ENCODE results near the gene NHLRC3. TPM values are rescaled to one million over a fixed set of nuclear protein-coding genes. Genes with fewer than 3 reads are reported as not detected.
"Not testable (repeated sequence)": the region's sequence is repeated elsewhere in the genome, so short reads cannot be mapped to it uniquely, and the experiment has no call there.

NHLRC3 gene, protein sequence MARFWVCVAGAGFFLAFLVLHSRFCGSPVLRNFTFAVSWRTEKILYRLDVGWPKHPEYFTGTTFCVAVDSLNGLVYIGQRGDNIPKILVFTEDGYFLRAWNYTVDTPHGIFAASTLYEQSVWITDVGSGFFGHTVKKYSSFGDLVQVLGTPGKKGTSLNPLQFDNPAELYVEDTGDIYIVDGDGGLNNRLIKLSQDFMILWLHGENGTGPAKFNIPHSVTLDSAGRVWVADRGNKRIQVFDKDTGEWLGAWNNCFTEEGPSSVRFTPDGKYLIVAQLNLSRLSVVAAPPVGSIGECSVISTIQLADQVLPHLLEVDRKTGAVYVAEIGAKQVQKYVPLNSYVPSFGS
- 10 to 100 TPM; 11.8 to 15.1 TPM for total RNA-seq

DNA sequence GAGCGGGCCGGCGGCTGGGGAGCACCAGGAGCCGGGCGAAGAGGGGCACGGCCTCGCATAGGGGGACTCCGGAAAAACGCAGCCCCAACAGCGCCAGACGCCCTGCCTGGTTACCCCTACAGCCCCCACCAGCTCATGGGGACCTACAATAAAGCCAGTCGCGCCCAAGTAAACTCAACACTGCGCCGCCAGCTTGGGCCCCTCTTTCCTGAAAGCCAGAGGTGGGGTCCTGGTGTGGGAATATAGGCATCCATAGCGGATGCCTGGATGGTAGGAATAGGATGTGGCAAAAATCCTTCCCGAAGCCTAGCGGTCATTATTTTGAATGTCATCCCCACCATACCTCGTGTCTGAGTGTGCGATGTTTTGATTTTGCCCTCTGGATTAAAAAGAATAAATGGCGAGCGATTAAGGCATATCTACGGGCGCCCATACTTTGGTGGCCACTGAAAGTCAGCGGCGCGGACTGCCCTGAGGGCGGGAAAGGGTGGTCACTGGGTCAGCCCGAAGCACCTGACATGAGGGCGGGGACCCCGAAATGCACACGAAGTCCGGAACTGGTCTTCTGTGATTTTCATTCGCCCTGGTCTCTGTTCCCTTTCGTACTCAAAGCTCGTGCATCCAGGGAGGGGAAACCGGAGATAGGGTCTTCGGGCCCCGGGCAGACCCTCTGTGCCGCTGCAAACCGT, at the start of gene NHLRC3, which contains the start of gene PROSER1:
Gene NHLRC3, plus strand, starts transcription at position 577 of the 689 bp plus-strand sequence. CDS start 184 bp downstream, outside the sequence.
Gene PROSER1, minus strand, starts transcription at position 210 of the 689 bp plus-strand sequence. CDS start 847 bp downstream, outside the sequence.
- ATAC-seq (replicated peaks): peak; percentile 69
- H3K27me3 Mint-ChIP-seq: no peaks in the 10 kb centered on the region
- no peaks in the 10 kb centered on the region for H3K9me3 Mint-ChIP-seq
- H3K27ac Mint-ChIP-seq: peak within 1 kb of the TSS; percentile 91
- peak within 1 kb of the TSS; percentile 94 for H3K4me3 Mint-ChIP-seq
- H3K36me3 Mint-ChIP-seq (ENCODE audit: low read depth): peaks cover 30% of the 10 kb centered on the region
- H3K4me1 Mint-ChIP-seq: peaks cover 12% of the 10 kb centered on the region

DNA sequence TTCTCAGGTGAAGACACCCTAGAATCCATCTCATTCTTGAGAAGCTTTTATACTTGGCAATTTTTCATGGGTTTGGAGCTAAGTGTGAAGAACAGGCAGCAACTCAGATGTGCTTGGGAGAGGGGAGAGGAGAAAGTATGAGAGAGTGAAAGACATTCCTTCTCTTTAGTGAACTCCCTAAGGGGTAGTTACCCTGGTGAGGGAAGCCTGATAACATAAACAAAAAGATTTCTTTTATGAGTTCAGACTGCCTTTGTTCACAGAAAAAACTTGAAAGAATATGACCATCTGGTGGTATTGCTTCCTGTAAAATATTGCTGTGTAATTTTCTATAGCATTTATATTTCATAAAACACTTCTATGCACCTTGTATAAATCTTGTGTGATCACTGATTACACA, 47.6 kb upstream of the NHLRC3 start, which contains the start of gene STOML3:
Gene STOML3, minus strand, starts transcription at position 139 of the 400 bp plus-strand sequence. Its CDS starts 110 bp downstream, at position 29.
- no peak within 1 kb of the TSS for H3K27ac Mint-ChIP-seq
- H3K4me1 Mint-ChIP-seq: no peaks in the 10 kb centered on the region
- no peak within 1 kb of the TSS for H3K4me3 Mint-ChIP-seq
- no peaks in the 10 kb centered on the region for H3K9me3 Mint-ChIP-seq
- ATAC-seq (replicated peaks): no peak
- no peaks in the 10 kb centered on the region for H3K36me3 Mint-ChIP-seq (ENCODE audit: low read depth)
- no peaks in the 10 kb centered on the region for H3K27me3 Mint-ChIP-seq

DNA sequence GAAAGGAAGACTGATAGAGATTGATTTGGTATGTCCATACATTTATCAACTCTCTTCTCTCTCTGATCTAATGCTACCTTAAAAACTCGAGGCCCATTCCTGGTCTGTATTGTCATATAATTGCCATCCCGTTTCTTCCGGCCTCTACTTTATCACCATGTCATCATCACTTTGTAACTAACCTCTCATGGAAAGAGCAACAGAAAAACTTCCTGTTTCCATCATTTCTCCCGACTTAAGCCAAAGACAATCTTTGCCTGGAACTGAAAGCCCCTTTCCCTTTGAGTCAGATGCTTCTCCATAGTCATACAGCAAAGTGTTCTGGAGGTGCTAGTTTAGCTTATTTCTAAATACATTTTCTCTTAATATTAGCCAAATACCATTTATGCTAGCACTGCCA, 44.9 kb upstream of the NHLRC3 start:
- no peak for ATAC-seq (replicated peaks)
- H3K36me3 Mint-ChIP-seq (ENCODE audit: low read depth): no peaks in the 10 kb centered on the region
- H3K4me3 Mint-ChIP-seq: no peak overlapping the region
- H3K27me3 Mint-ChIP-seq: no peaks in the 10 kb centered on the region
- no peak overlapping the region for H3K27ac Mint-ChIP-seq
- H3K4me1 Mint-ChIP-seq: no peaks in the 10 kb centered on the region
- no peaks in the 10 kb centered on the region for H3K9me3 Mint-ChIP-seq

DNA sequence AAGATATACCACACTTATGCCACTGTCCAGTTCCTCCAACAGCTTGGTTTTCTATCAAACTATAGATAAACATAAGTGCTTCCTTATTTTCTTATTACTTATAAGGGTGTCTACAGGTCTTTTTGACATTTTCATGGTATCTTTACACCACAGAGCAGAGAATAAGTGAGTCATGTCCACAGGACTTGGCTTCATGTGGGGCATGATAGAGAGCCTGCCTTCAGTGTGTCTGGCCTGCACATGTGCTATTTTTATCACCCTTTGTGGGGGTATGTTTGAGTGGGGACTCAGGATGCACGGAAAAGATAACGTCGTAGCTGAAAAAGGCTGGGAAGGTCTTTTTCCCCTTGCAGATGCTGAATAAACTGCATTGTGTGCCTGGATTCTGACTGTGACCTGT, 39.5 kb upstream of the NHLRC3 start:
- Mint-ChIP-seq H3K27me3 (no peaks in the 10 kb centered on the region), H3K9me3 (no peaks in the 10 kb centered on the region), H3K4me1 (no peaks in the 10 kb centered on the region), H3K36me3 (ENCODE audit: low read depth) (no peaks in the 10 kb centered on the region), H3K27ac (no peak overlapping the region), H3K4me3 (no peak overlapping the region)
- no peak for ATAC-seq (replicated peaks)

DNA sequence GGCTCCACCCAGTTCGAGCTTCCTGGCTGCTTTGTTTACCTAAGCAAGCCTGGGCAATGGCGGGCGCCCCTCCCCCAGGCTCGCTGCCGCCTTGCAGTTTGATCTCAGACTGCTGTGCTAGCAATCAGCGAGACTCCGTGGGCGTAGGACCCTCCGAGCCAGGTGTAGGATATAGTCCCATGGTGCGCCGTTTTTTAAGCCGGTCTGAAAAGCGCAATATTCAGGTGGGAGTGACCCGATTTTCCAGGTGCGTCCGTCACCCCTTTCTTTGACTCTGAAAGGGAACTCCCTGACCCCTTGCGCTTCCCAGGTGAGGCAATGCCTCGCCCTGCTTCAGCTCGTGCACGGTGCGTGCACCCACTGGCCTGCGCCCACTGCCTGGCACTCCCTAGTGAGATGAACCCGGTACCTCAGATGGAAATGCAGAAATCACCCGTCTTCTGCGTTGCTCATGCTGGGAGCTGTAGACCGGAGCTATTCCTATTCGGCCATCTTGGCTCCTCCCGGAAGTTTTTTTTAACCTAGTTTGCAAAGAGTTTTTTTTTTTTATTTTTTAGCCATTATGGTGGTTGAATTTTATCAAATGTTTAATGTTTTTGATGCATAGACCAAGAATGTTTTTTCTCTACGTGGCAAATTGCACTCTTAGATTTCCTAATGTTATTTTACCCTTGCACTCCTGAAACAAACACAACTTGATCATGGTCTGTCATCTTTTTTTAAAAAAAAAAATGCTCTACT, 31.7 kb upstream of the NHLRC3 start:
- not testable (repeated sequence) for H3K27ac Mint-ChIP-seq; ATAC-seq (replicated peaks); H3K4me3 Mint-ChIP-seq; H3K4me1 Mint-ChIP-seq; H3K9me3 Mint-ChIP-seq; H3K27me3 Mint-ChIP-seq
- H3K36me3 Mint-ChIP-seq (ENCODE audit: low read depth): peaks cover 33% of the 10 kb centered on the region

DNA sequence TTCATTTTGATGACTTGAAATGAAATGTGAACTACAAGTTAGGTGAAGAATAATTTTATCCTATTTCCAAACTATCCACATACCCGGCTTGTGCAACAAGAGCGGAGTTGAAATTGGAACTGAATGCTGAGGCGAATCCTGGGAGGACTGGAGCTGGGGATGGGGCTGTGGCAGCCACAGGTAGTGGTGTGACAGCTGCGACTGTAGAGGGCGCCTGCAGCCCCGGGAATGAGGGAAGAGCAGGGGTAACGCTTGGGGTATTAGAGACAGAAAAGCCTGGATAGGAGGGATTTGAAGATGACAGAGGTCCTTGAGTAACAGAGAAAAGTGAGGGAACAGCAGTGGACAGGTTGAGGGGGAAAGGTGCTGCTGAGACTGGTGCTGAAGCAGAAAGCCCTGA, 25.6 kb upstream of the NHLRC3 start:
- Mint-ChIP-seq H3K9me3 (no peaks in the 10 kb centered on the region), H3K4me3 (no peak overlapping the region), H3K27ac (no peak overlapping the region), H3K27me3 (no peaks in the 10 kb centered on the region), H3K36me3 (ENCODE audit: low read depth) (peaks cover 90% of the 10 kb centered on the region), H3K4me1 (peaks cover 9% of the 10 kb centered on the region)
- no peak for ATAC-seq (replicated peaks)

DNA sequence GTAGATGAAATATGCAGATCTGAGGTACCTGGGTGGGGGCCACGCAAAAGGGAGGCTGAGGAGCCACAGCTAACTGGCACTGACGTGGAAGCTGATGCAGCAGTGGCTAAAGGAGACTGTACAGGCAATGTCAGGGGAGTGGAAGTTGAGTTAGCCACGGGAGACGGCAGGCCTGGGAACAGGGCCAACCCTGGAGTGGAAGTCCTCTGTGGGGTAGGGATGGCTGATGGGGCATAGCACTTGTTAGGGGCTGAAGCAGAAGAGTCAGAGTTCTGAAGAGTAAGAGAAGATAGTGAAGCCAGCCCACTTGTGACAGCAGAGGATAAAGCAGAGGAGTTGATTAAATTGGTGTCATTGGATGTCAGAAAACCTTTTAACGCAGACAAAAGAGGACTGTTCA, 24.8 kb upstream of the NHLRC3 start:
- no peaks in the 10 kb centered on the region for H3K9me3 Mint-ChIP-seq
- H3K36me3 Mint-ChIP-seq (ENCODE audit: low read depth): peaks cover 93% of the 10 kb centered on the region
- H3K27ac Mint-ChIP-seq: no peak overlapping the region
- peaks cover 9% of the 10 kb centered on the region for H3K4me1 Mint-ChIP-seq
- H3K4me3 Mint-ChIP-seq: no peak overlapping the region
- H3K27me3 Mint-ChIP-seq: no peaks in the 10 kb centered on the region
- ATAC-seq (replicated peaks): no peak

DNA sequence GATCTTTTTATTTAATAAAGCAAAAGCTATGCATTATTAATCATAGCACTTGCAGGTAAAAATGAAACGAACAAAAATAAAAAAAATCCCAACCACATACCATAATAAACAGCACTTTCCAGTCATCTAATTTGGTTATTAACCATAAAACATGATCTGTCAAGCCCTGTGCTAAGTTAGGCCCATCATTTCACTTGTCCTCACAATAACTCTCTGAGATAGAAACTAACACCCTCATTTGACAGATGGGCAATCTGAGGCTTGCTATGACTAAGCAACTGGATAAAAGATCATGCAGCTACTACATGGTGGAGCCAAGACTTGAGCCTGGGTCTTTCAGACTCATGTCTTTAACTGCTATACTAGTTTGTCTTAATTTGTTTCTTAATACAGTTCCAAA, 22.2 kb upstream of the NHLRC3 start:
- no peak overlapping the region for H3K4me3 Mint-ChIP-seq
- no peaks in the 10 kb centered on the region for H3K9me3 Mint-ChIP-seq
- H3K4me1 Mint-ChIP-seq: peaks cover 9% of the 10 kb centered on the region
- no peak overlapping the region for H3K27ac Mint-ChIP-seq
- H3K36me3 Mint-ChIP-seq (ENCODE audit: low read depth): peaks cover 96% of the 10 kb centered on the region
- H3K27me3 Mint-ChIP-seq: no peaks in the 10 kb centered on the region
- ATAC-seq (replicated peaks): peak; percentile 73

DNA sequence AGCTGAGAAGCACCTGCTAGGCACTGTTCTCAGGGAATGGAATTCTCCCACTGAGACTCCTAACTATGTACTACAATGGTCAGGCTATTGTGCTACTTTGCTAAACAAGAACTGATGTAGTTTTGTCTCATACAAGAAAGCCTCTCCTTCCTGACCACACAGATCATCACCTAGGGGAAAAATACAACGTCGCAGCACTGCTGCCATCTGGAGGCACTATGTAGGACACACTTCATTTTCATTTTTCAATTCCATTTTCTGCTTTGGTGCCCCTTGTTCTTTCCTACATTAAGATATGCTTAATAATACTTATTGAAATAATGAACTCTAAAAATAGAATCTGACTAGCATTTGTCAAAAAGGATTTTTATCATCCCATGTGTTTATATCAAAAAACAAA, 21.5 kb upstream of the NHLRC3 start:
- Mint-ChIP-seq H3K36me3 (ENCODE audit: low read depth) (peaks cover 96% of the 10 kb centered on the region), H3K9me3 (no peaks in the 10 kb centered on the region), H3K27ac (no peak overlapping the region), H3K4me3 (no peak overlapping the region), H3K27me3 (no peaks in the 10 kb centered on the region), H3K4me1 (peaks cover 9% of the 10 kb centered on the region)
- ATAC-seq (replicated peaks): peak; percentile 53

DNA sequence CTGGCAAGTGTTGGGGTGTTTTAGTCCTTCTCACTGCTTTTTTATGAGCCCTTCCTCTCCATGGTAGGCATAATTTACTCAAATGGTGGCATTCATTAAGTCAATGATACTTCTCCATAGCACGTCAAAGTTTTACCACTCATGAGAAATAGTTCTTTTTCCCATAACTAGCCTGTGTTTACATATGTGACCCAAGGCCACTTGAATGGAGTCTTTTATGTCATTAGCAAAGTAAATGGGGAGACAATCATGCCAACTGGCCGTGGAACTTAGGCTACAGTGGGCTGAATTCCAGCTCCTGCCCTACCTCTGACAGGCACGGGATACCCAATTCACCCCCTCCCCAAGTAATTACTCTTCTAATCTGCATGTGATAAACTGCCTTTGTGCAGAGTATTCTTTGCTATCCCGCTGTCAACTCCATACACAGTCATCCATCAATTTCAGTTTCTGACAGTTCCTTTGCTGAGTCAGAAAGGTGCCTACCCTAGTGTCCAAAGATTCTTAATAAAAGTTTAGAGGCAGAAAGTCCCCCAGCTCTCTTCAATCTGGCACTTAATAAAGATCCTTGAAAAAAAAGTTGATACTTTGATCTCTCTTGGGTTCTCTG, 17.3 kb upstream of the NHLRC3 start:
- Mint-ChIP-seq H3K36me3 (ENCODE audit: low read depth) (peaks cover 94% of the 10 kb centered on the region), H3K4me1 (no peaks in the 10 kb centered on the region), H3K27ac (no peak overlapping the region), H3K4me3 (no peak overlapping the region), H3K27me3 (no peaks in the 10 kb centered on the region), H3K9me3 (no peaks in the 10 kb centered on the region)
- ATAC-seq (replicated peaks): no peak

DNA sequence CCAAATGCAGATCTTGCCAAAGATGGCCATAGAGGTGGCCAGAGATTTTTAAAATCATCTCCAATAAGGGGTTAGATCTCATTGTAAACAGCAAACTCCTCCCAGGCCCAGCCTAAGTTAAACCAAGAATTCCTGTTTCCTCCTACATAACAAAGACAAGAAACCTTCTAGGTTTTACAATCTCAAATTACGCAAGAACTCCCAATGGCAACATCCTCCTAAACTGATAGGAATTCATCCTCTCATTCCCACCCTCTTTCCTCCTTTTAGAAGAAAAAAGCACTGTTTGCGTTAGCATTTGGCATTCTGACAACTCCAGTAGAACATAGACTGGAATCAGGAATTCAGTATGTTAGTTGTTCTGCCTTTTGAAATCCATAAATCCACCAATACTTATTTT, 14.9 kb upstream of the NHLRC3 start:
- Mint-ChIP-seq H3K27ac (no peak overlapping the region), H3K27me3 (no peaks in the 10 kb centered on the region), H3K4me1 (no peaks in the 10 kb centered on the region), H3K4me3 (no peak overlapping the region), H3K9me3 (no peaks in the 10 kb centered on the region), H3K36me3 (ENCODE audit: low read depth) (peaks cover 96% of the 10 kb centered on the region)
- no peak for ATAC-seq (replicated peaks)

DNA sequence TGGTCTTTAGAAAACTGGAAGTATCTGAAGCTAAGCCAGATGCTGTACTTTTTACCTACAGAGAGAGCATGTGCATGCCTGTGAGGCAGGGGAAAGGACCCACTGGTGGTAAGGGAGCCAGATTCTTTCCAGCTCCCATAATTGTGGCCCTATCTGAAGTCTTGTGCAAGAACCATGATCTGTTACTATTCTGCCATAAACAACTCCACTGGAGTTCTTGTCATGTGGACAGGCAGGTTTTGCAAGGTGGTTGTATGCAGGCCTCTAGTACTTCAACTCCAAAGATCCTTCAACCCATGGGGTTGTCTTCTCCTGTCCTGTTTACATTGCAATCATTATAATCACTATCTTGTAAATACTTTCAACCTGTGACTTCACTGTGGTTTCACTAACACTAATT, 14.5 kb upstream of the NHLRC3 start:
- Mint-ChIP-seq H3K9me3 (no peaks in the 10 kb centered on the region), H3K4me1 (no peaks in the 10 kb centered on the region), H3K4me3 (no peak overlapping the region), H3K36me3 (ENCODE audit: low read depth) (peaks cover 96% of the 10 kb centered on the region), H3K27me3 (no peaks in the 10 kb centered on the region), H3K27ac (no peak overlapping the region)
- ATAC-seq (replicated peaks): no peak

DNA sequence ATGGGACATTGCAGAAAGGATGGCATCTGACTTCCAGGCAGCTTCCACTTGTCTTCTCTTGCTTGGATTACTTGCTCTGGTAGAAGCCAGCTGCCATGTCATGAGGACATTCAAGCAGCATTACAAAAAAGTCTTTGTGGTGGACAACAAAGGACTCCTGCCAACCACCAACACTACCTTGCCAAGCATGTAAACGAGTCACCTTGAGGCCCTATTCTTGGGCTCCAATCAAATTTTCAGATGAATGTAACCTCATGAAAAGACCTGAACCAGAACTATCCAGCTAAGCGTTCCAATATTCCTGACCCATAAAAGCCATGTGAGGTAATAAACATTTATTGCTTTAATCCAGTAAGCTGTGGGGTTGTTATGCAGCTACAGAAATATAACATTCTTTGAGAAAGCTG, 12.8 kb upstream of the NHLRC3 start:
- Mint-ChIP-seq H3K27ac (no peak overlapping the region), H3K9me3 (no peaks in the 10 kb centered on the region), H3K4me3 (no peak overlapping the region), H3K4me1 (no peaks in the 10 kb centered on the region), H3K27me3 (no peaks in the 10 kb centered on the region), H3K36me3 (ENCODE audit: low read depth) (peaks cover 92% of the 10 kb centered on the region)
- ATAC-seq (replicated peaks): no peak

DNA sequence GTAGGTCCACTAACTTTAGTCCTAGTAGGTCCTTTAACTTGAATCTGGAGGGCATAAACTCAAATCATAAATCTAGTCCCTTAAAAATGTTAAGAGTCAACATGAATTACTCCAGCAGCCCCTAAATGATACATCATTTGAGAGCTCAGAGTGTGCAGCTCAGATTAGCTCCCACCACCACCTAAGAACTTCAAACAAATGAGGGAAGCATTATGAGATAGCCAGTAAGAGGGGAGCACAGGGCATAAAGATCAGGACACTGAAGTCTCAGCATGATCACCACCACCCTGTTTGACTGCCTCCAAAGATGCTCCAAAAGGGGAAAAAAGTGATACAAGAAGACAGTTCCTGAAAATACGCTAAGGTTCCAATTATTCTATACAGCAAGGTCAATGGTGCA, 6.1 kb upstream of the NHLRC3 start:
- ATAC-seq (replicated peaks): no peak
- peaks cover 15% of the 10 kb centered on the region for H3K4me1 Mint-ChIP-seq
- H3K27me3 Mint-ChIP-seq: no peaks in the 10 kb centered on the region
- no peak overlapping the region for H3K27ac Mint-ChIP-seq
- peaks cover 73% of the 10 kb centered on the region for H3K36me3 Mint-ChIP-seq (ENCODE audit: low read depth)
- H3K9me3 Mint-ChIP-seq: no peaks in the 10 kb centered on the region
- H3K4me3 Mint-ChIP-seq: no peak overlapping the region
